ENCODE data around the gene GPATCH8. TPM values are rescaled to one million over a fixed set of nuclear protein-coding genes. Genes with fewer than 3 reads are reported as not detected.

GPATCH8 gene
- total and polyA plus RNA-seq, 10 of the 15 experiments (the other 5 are each of a cell fraction or from before 2014, with no cell fraction given): 11.7 to 45.1 (median 21.3) TPM

DNA sequence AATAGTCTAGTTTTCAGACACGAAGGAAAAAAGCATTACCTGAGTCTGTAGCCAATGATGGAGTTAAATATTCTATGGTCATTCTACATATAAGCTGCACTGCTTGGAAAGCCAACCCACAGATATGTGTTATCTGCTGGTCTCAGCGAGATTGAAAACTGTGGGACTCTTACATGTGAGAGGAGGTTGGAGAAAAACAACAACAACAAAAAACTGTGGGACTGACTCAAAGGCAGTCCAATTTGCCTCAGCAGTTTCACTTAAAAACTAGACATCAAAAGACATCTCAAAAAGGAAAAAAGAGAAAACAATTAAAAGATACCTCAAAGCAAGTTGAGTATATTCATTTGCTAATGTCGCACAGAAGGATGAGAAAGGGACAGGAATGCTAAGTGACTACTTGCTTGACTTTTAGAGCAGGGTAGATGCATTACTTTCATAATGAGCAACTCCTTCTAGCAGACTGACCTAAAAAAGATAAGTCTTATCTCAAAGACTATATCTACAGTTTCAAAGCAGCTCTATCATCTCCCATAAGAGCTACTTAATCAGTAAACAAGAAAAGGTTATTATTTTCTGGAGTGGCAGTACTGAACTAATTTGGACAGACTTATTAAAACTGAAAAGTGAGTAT lies 78.3 kb downstream of the GPATCH8 start:
- SMC1A ChIA-PET (ENCODE audit: uncharacterized antibody, unreplicated experiment): interaction anchor here (0.6 to 1.3 kb wide), 3 partner anchors 9 to 1561 kb away, joined by 3 to 4 read pairs (median 3); no protein-coding TSS in a partner anchor
- Histone ChIP-seq H3K4me1 (ENCODE audit: control insufficient read depth, insufficient read depth, low read length) (no peaks in the 10 kb centered on the region), H2AFZ (ENCODE audit: control insufficient read depth, low read depth, low read length) (no peak overlapping the region), H3K4me2 (ENCODE audit: control insufficient read depth, insufficient read depth) (no peak overlapping the region), H3K4me3 (no peak overlapping the region), H3K27ac (ENCODE audit: control insufficient read depth, insufficient read depth) (no peak overlapping the region), H3K79me2 (ENCODE audit: control insufficient read depth, insufficient read depth, low read length) (no peaks in the 10 kb centered on the region), H3K9ac (ENCODE audit: control insufficient read depth, insufficient read depth, low read length) (no peak overlapping the region), H3K27me3 (replicated peaks in 1 of 2; ENCODE audit: control insufficient read depth in 2 of 2, insufficient read depth in 2 of 2, low read length in 1 of 2) (no peaks in the 10 kb centered on the region), H4K20me1 (ENCODE audit: control insufficient read depth, insufficient read depth) (no peaks in the 10 kb centered on the region), H3K9me3 (replicated peaks; ENCODE audit: control insufficient read depth, insufficient read depth, low read length) (no peaks in the 10 kb centered on the region), H3K36me3 (ENCODE audit: control insufficient read depth in 2 of 2, insufficient read depth in 2 of 2, low read length in 1 of 2) (peaks cover 3 to 16% of the 10 kb centered on the region in 2 experiments)
- TF ChIP-seq RUNX3 (IDR thresholded peaks at IDR 0.05; ENCODE audit: low read length) (no peak), CBFB (IDR thresholded peaks at IDR 0.05; ENCODE audit: low read depth) (no peak), BACH1 (IDR thresholded peaks at IDR 0.05; ENCODE audit: borderline replicate concordance) (no peak), CBX5 (IDR thresholded peaks at IDR 0.05; ENCODE audit: low read depth) (no peak), TAF1 (IDR thresholded peaks at IDR 0.05; ENCODE audit: borderline replicate concordance, low read depth, low read length) (no peak), TCF3 (IDR thresholded peaks at IDR 0.05; ENCODE audit: borderline replicate concordance, insufficient read depth, low read depth, low read length) (no peak), ESRRA (IDR thresholded peaks at IDR 0.05; ENCODE audit: low read length) (no peak), MYB (IDR thresholded peaks at IDR 0.05; ENCODE audit: borderline replicate concordance, low read depth, low read length) (no peak)
- TF ChIP-seq, protein P1, sequence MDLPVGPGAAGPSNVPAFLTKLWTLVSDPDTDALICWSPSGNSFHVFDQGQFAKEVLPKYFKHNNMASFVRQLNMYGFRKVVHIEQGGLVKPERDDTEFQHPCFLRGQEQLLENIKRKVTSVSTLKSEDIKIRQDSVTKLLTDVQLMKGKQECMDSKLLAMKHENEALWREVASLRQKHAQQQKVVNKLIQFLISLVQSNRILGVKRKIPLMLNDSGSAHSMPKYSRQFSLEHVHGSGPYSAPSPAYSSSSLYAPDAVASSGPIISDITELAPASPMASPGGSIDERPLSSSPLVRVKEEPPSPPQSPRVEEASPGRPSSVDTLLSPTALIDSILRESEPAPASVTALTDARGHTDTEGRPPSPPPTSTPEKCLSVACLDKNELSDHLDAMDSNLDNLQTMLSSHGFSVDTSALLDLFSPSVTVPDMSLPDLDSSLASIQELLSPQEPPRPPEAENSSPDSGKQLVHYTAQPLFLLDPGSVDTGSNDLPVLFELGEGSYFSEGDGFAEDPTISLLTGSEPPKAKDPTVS (IDR thresholded peaks at IDR 0.05; ENCODE audit: low read depth, low read length): no peak
- TF ChIP-seq, protein P2, sequence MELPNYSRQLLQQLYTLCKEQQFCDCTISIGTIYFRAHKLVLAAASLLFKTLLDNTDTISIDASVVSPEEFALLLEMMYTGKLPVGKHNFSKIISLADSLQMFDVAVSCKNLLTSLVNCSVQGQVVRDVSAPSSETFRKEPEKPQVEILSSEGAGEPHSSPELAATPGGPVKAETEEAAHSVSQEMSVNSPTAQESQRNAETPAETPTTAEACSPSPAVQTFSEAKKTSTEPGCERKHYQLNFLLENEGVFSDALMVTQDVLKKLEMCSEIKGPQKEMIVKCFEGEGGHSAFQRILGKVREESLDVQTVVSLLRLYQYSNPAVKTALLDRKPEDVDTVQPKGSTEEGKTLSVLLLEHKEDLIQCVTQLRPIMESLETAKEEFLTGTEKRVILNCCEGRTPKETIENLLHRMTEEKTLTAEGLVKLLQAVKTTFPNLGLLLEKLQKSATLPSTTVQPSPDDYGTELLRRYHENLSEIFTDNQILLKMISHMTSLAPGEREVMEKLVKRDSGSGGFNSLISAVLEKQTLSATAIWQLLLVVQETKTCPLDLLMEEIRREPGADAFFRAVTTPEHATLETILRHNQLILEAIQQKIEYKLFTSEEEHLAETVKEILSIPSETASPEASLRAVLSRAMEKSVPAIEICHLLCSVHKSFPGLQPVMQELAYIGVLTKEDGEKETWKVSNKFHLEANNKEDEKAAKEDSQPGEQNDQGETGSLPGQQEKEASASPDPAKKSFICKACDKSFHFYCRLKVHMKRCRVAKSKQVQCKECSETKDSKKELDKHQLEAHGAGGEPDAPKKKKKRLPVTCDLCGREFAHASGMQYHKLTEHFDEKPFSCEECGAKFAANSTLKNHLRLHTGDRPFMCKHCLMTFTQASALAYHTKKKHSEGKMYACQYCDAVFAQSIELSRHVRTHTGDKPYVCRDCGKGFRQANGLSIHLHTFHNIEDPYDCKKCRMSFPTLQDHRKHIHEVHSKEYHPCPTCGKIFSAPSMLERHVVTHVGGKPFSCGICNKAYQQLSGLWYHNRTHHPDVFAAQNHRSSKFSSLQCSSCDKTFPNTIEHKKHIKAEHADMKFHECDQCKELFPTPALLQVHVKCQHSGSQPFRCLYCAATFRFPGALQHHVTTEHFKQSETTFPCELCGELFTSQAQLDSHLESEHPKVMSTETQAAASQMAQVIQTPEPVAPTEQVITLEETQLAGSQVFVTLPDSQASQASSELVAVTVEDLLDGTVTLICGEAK (IDR thresholded peaks at IDR 0.05; ENCODE audit: borderline replicate concordance): no peak
- TF ChIP-seq, protein P3, sequence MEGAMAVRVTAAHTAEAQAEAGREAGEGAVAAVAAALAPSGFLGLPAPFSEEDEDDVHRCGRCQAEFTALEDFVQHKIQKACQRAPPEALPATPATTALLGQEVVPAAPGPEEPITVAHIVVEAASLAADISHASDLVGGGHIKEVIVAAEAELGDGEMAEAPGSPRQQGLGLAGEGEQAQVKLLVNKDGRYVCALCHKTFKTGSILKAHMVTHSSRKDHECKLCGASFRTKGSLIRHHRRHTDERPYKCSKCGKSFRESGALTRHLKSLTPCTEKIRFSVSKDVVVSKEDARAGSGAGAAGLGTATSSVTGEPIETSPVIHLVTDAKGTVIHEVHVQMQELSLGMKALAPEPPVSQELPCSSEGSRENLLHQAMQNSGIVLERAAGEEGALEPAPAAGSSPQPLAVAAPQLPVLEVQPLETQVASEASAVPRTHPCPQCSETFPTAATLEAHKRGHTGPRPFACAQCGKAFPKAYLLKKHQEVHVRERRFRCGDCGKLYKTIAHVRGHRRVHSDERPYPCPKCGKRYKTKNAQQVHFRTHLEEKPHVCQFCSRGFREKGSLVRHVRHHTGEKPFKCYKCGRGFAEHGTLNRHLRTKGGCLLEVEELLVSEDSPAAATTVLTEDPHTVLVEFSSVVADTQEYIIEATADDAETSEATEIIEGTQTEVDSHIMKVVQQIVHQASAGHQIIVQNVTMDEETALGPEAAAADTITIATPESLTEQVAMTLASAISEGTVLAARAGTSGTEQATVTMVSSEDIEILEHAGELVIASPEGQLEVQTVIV (IDR thresholded peaks at IDR 0.05; ENCODE audit: borderline replicate concordance, partially characterized antibody): no peak
- TF ChIP-seq, protein P4, sequence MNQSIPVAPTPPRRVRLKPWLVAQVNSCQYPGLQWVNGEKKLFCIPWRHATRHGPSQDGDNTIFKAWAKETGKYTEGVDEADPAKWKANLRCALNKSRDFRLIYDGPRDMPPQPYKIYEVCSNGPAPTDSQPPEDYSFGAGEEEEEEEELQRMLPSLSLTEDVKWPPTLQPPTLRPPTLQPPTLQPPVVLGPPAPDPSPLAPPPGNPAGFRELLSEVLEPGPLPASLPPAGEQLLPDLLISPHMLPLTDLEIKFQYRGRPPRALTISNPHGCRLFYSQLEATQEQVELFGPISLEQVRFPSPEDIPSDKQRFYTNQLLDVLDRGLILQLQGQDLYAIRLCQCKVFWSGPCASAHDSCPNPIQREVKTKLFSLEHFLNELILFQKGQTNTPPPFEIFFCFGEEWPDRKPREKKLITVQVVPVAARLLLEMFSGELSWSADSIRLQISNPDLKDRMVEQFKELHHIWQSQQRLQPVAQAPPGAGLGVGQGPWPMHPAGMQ (IDR thresholded peaks at IDR 0.05; ENCODE audit: borderline replicate concordance): no peak
- TF ChIP-seq, protein P5, sequence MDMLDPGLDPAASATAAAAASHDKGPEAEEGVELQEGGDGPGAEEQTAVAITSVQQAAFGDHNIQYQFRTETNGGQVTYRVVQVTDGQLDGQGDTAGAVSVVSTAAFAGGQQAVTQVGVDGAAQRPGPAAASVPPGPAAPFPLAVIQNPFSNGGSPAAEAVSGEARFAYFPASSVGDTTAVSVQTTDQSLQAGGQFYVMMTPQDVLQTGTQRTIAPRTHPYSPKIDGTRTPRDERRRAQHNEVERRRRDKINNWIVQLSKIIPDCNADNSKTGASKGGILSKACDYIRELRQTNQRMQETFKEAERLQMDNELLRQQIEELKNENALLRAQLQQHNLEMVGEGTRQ (IDR thresholded peaks at IDR 0.05; ENCODE audit: borderline replicate concordance, low read depth, low read length): no peak
- in situ Hi-C loops (cut with MboI): no loop called here
- WGBS (ENCODE audit: insufficient coverage, insufficient replicate concordance, low lambda C conversion rate, missing lambda C conversion rate): 91% methylated on average over 3 of the region's 3 CpGs
- RAD21 ChIA-PET (ENCODE audit: unreplicated experiment): no interaction called here
- POLR2A ChIA-PET: interaction anchor here (1.0 kb wide), 1 partner anchor 17 kb away, joined by 5 read pairs; no protein-coding TSS in a partner anchor
- no peak for FAIRE-seq
- no TSS peak for BruUV-seq (replicated peaks)
- ATAC-seq: no peak
- DNase-seq (ENCODE audit: low read depth, low spot score): no peak
- CTCF ChIA-PET: no interaction called here
- intact Hi-C loops (cut with micrococcal nuclease; ENCODE audit: unreplicated experiment): no loop called here

All from GM12878 (cell line).